ENCODE results near the gene NPAS2.

Gene NPAS2

GRCh38 chr2:101041413-101041812, 221.5 kb downstream of the NPAS2 start:
- TF ChIP-seq CTCF (conservative IDR thresholded peaks at IDR 0.05; ENCODE audit: low read length) = no peak
- peak; percentile 23 for DNase-seq (ENCODE audit: low read depth)

GRCh38 chr2:101045330-101045729, 225.4 kb downstream of the NPAS2 start:
- no peak for DNase-seq (ENCODE audit: low read depth)
- TF ChIP-seq CTCF (conservative IDR thresholded peaks at IDR 0.05; ENCODE audit: low read length) = no peak
- H3K4me3 ChIP-seq (ENCODE audit: low read length) = no peak overlapping the region

More at GRCh38 chr2:101041413-101041812, 221.5 kb downstream of the NPAS2 start:
- no peak overlapping the region for H3K4me3 ChIP-seq (ENCODE audit: low read length)

Measured in AG10803 (cell line).